HEK293 (cell line): Measurements from ENCODE around the gene RLN3.
A peak's percentile ranks its signal among the peaks of the same experiment; 100 is the strongest.

Experiments
- FEZF1 ChIP-seq: fragments of 450-650 bp; formaldehyde crosslinking; IDR thresholded peaks from 2 replicates; pipeline ENCODE4 v1.5.1; 2016; ENCODE audit warnings: missing biosample characterization, missing genetic modification characterization
- GLIS2 ChIP-seq: fragments of 450-650 bp; formaldehyde crosslinking; IDR thresholded peaks from 2 replicates; pipeline ENCODE4 v1.5.1; 2016; ENCODE audit warnings: missing biosample characterization, missing genetic modification characterization
- HOXD13 ChIP-seq: sonication (generic); formaldehyde crosslinking; IDR thresholded peaks from 2 replicates; pipeline ENCODE4 v1.8.0; 2022; ENCODE audit warnings: missing genetic modification reagents, borderline replicate concordance
- INSM2 ChIP-seq: fragments of 450-650 bp; formaldehyde crosslinking; IDR thresholded peaks from 2 replicates; pipeline ENCODE4 v1.5.1; 2016; ENCODE audit warnings: missing biosample characterization, missing genetic modification characterization
- KLF9 ChIP-seq: fragments of 450-650 bp; formaldehyde crosslinking; IDR thresholded peaks from 2 replicates; pipeline ENCODE4 v1.5.1; 2016; ENCODE audit warnings: missing biosample characterization, missing genetic modification characterization, low read depth
- SALL2 ChIP-seq: fragments of 450-650 bp; formaldehyde crosslinking; IDR thresholded peaks from 2 replicates; pipeline ENCODE4 v1.5.0; 2017; ENCODE audit warnings: missing biosample characterization, mild to moderate bottlenecking, missing genetic modification characterization, borderline replicate concordance
- SCRT1 ChIP-seq: fragments of 450-650 bp; formaldehyde crosslinking; IDR thresholded peaks from 2 replicates; pipeline ENCODE4 v1.5.1; 2016; ENCODE audit warnings: missing biosample characterization, missing genetic modification characterization, borderline replicate concordance
- SP2 ChIP-seq: fragments of 450-650 bp; formaldehyde crosslinking; IDR thresholded peaks from 2 replicates; pipeline ENCODE4 v1.5.1; 2016; ENCODE audit warnings: missing biosample characterization, missing genetic modification characterization
- SP7 ChIP-seq: fragments of 450-650 bp; formaldehyde crosslinking; IDR thresholded peaks from 2 replicates; pipeline ENCODE4 v1.5.1; 2016; ENCODE audit warnings: missing biosample characterization, missing genetic modification characterization
- ZBTB11 ChIP-seq: fragments of 450-650 bp; formaldehyde crosslinking; conservative IDR thresholded peaks from 2 replicates; pipeline ENCODE4 v1.5.1; 2016; ENCODE audit warnings: low read depth, missing biosample characterization, missing genetic modification characterization
- ZBTB21 ChIP-seq: fragments of 450-650 bp; formaldehyde crosslinking; IDR thresholded peaks from 2 replicates; pipeline ENCODE4 v1.5.1; 2017; ENCODE audit warnings: missing biosample characterization, missing genetic modification characterization
- ZIC2 ChIP-seq: fragments of 450-650 bp; formaldehyde crosslinking; IDR thresholded peaks from 2 replicates; pipeline ENCODE4 v1.5.1; 2016; ENCODE audit warnings: missing biosample characterization, missing genetic modification characterization
- ZNF112 ChIP-seq: fragments of 450-650 bp; formaldehyde crosslinking; IDR thresholded peaks from 2 replicates; pipeline ENCODE4 v1.5.0; 2017; ENCODE audit warnings: missing biosample characterization, missing genetic modification characterization
- ZNF140 ChIP-seq: fragments of 450-650 bp; formaldehyde crosslinking; IDR thresholded peaks from 2 replicates; pipeline ENCODE4 v1.5.1; 2016; ENCODE audit warnings: missing biosample characterization, missing genetic modification characterization
- ZNF169 ChIP-seq: fragments of 450-650 bp; formaldehyde crosslinking; IDR thresholded peaks from 2 replicates; pipeline ENCODE4 v1.5.1; 2016; ENCODE audit warnings: missing biosample characterization, missing genetic modification characterization
- ZNF24 ChIP-seq: fragments of 450-650 bp; formaldehyde crosslinking; IDR thresholded peaks from 2 replicates; pipeline ENCODE4 v1.5.1; 2016; ENCODE audit warnings: missing biosample characterization, missing genetic modification characterization
- ZNF280C ChIP-seq: fragments of 450-650 bp; formaldehyde crosslinking; IDR thresholded peaks from 2 replicates; pipeline ENCODE4 v1.5.1; 2016; ENCODE audit warnings: missing biosample characterization, missing genetic modification characterization
- ZNF292 ChIP-seq: fragments of 450-650 bp; formaldehyde crosslinking; IDR thresholded peaks from 2 replicates; pipeline ENCODE4 v1.5.1; 2016; ENCODE audit warnings: low read depth, missing biosample characterization, missing genetic modification characterization, borderline replicate concordance
- ZNF324 ChIP-seq: fragments of 450-650 bp; formaldehyde crosslinking; IDR thresholded peaks from 2 replicates; pipeline ENCODE4 v1.5.1; 2016; ENCODE audit warnings: missing biosample characterization, missing genetic modification characterization
- ZNF354C ChIP-seq: fragments of 450-650 bp; formaldehyde crosslinking; IDR thresholded peaks from 2 replicates; pipeline ENCODE4 v1.5.1; 2016; ENCODE audit warnings: missing biosample characterization, missing genetic modification characterization, low read depth, borderline replicate concordance
- ZNF394 ChIP-seq: fragments of 450-650 bp; formaldehyde crosslinking; IDR thresholded peaks from 2 replicates; pipeline ENCODE4 v1.5.1; 2016; ENCODE audit warnings: missing biosample characterization, missing genetic modification characterization, mild to moderate bottlenecking, moderate library complexity, borderline replicate concordance
- ZNF423 ChIP-seq: fragments of 450-650 bp; formaldehyde crosslinking; IDR thresholded peaks from 2 replicates; pipeline ENCODE4 v1.5.1; 2016; ENCODE audit warnings: missing biosample characterization, missing genetic modification characterization
- ZNF426 ChIP-seq: fragments of 450-650 bp; formaldehyde crosslinking; IDR thresholded peaks from 2 replicates; pipeline ENCODE4 v1.5.1; 2017; ENCODE audit warnings: missing biosample characterization, missing genetic modification characterization, mild to moderate bottlenecking, inconsistent platforms, moderate library complexity
- ZNF501 ChIP-seq: fragments of 450-650 bp; formaldehyde crosslinking; IDR thresholded peaks from 2 replicates; pipeline ENCODE4 v1.5.1; 2016; ENCODE audit warnings: missing biosample characterization, missing genetic modification characterization
- ZNF600 ChIP-seq: fragments of 450-650 bp; formaldehyde crosslinking; IDR thresholded peaks from 2 replicates; pipeline ENCODE4 v1.5.1; 2016; ENCODE audit warnings: missing biosample characterization, missing genetic modification characterization
- ZNF747 ChIP-seq: fragments of 450-650 bp; formaldehyde crosslinking; IDR thresholded peaks from 2 replicates; pipeline ENCODE4 v1.5.1; 2016; ENCODE audit warnings: missing biosample characterization, missing genetic modification characterization
- ZSCAN30 ChIP-seq: fragments of 450-650 bp; IDR thresholded peaks from 2 replicates; pipeline ENCODE4 v1.5.1; 2018; ENCODE audit warnings: missing biosample characterization, mild to moderate bottlenecking, missing genetic modification characterization, moderate library complexity
- TF ChIP-seq, protein P1 (sequence below): fragments of 450-650 bp; formaldehyde crosslinking; IDR thresholded peaks from 2 replicates; pipeline ENCODE4 v1.5.1; 2016; ENCODE audit warnings: missing biosample characterization, missing genetic modification characterization
- TF ChIP-seq, protein P2 (sequence below): fragments of 450-650 bp; formaldehyde crosslinking; IDR thresholded peaks from 2 replicates; pipeline ENCODE4 v1.5.1; 2016; ENCODE audit warnings: missing biosample characterization, missing genetic modification characterization

Gene RLN3

DNA sequence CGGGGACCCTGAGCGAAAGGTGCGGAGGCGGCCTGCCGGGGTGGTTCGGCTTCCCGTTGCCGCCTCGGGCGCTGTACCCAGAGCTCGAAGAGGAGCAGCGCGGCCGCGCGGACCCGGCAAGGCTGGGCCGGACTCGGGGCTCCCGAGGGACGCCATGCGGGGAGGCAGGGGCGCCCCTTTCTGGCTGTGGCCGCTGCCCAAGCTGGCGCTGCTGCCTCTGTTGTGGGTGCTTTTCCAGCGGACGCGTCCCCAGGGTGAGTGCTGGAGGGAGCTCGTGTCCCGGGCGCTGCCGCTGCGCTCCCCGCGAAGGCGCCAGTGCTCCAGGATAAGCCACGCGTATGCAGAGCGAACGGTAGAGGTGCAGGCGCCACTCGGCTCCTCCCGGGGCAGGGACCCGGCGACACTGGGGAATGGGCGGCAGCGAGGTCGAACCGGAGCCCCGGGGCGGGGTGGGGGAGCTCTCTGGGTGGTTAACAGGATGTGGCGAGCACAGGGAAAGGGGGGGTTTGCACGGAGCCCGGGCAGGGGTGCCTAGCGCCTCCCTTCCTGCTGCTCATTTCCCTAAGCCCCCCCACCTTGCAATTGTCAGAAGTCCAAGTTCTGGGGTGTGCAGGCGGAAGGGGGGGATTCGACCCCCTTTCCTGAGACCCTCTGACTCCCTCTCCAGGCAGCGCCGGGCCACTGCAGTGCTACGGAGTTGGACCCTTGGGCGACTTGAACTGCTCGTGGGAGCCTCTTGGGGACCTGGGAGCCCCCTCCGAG is 4.0 kb downstream of the RLN3 start, which contains the start of gene IL27RA (continued):
- no peak for TF ChIP-seq ZNF24 (tag by site-specific recombination)
- TF ChIP-seq FEZF1: no peak
- peak; percentile 76 for TF ChIP-seq ZNF600 (tag by site-specific recombination)
- TF ChIP-seq ZNF280C (tag by site-specific recombination): no peak
- TF ChIP-seq ZNF426 (tag by site-specific recombination): no peak
- peak; percentile 51; the same call in 1 of the 2 replicates for TF ChIP-seq KLF9
- peak; percentile 48; the same call in 1 of the 2 replicates for TF ChIP-seq ZBTB11 (tag by site-specific recombination)
- TF ChIP-seq ZNF501 (tag by site-specific recombination): 0 out of 2 replicates have a peak, but pooled peaks have one; percentile 66
- TF ChIP-seq SCRT1 (tag by site-specific recombination): no peak
- no peak for TF ChIP-seq ZNF747 (tag by site-specific recombination)
- 0 out of 2 replicates have a peak, but pooled peaks have one; percentile 42 for TF ChIP-seq ZNF394 (tag by site-specific recombination)
- TF ChIP-seq, protein P1, sequence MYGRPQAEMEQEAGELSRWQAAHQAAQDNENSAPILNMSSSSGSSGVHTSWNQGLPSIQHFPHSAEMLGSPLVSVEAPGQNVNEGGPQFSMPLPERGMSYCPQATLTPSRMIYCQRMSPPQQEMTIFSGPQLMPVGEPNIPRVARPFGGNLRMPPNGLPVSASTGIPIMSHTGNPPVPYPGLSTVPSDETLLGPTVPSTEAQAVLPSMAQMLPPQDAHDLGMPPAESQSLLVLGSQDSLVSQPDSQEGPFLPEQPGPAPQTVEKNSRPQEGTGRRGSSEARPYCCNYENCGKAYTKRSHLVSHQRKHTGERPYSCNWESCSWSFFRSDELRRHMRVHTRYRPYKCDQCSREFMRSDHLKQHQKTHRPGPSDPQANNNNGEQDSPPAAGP (tag by site-specific recombination): 0 out of 2 replicates have a peak, but pooled peaks have one; percentile 38
- TF ChIP-seq ZNF354C (tag by site-specific recombination): no peak
- no peak for TF ChIP-seq ZIC2 (tag by site-specific recombination)
- TF ChIP-seq ZNF292: no peak
- peak; percentile 26; the same call in 1 of the 2 replicates for TF ChIP-seq SP2
- no peak for TF ChIP-seq ZBTB21 (tag by site-specific recombination)
- TF ChIP-seq INSM2 (tag by site-specific recombination): no peak
- TF ChIP-seq, protein P2, sequence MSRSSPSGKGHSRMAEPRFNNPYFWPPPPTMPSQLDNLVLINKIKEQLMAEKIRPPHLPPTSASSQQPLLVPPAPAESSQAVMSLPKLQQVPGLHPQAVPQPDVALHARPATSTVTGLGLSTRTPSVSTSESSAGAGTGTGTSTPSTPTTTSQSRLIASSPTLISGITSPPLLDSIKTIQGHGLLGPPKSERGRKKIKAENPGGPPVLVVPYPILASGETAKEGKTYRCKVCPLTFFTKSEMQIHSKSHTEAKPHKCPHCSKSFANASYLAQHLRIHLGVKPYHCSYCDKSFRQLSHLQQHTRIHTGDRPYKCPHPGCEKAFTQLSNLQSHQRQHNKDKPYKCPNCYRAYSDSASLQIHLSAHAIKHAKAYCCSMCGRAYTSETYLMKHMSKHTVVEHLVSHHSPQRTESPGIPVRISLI (tag by site-specific recombination): no peak
- TF ChIP-seq ZNF140 (tag by site-specific recombination): no peak
- peak; percentile 82 for TF ChIP-seq ZNF423
- TF ChIP-seq ZSCAN30 (tag by site-specific recombination): peak; percentile 51; the same call in 1 of the 2 replicates
- no peak for TF ChIP-seq ZNF112
- TF ChIP-seq SP7: peak; percentile 53; the same call in 1 of the 2 replicates
- no peak for TF ChIP-seq HOXD13 (CRISPR knock-in tag)
- TF ChIP-seq ZNF324: no peak
- TF ChIP-seq SALL2 (tag by site-specific recombination): no peak
- TF ChIP-seq ZNF169: no peak
- peak; percentile 82 for TF ChIP-seq GLIS2 (tag by site-specific recombination)
